ENCODE results near the gene ZFP1. TPM values are rescaled to one million over a fixed set of nuclear protein-coding genes. Genes with fewer than 3 reads are reported as not detected.

Gene ZFP1
- total and polyA plus RNA-seq, 2 experiments from 2014 or later, result 4.8 to 12.5 TPM

- no peak overlapping the region for H3K27ac Mint-ChIP-seq
- H3K4me3 Mint-ChIP-seq, result no peak overlapping the region
- Histone ChIP-seq H3K4me2 (0 out of 2 replicates have a peak overlapping the region, but pooled peaks have one; percentile 4), H2AFZ (no peak overlapping the region), H3K36me3 (ENCODE audit: insufficient read depth) (peaks cover 10% of the 10 kb centered on the region), H3K27ac (ENCODE audit: low read depth) (peak overlapping the region; percentile 78), H4K20me1 (replicated peaks; ENCODE audit: insufficient read depth) (no peaks in the 10 kb centered on the region), H3K27me3 (ENCODE audit: insufficient read depth) (no peaks in the 10 kb centered on the region), H3K9me2 (ENCODE audit: insufficient read depth) (no peaks in the 10 kb centered on the region), H3K79me2 (replicated peaks; ENCODE audit: insufficient read depth) (no peaks in the 10 kb centered on the region), H3K4me1 (ENCODE audit: insufficient read depth) (peaks cover 32% of the 10 kb centered on the region), H3F3A (replicated peaks; ENCODE audit: low read depth) (no peaks in the 10 kb centered on the region), H3K4me3 (no peak overlapping the region)
- peaks cover 3% of the 10 kb centered on the region for H3K27me3 Mint-ChIP-seq (ENCODE audit: insufficient read depth, low read depth, poor library complexity)
- no peak for ATAC-seq
- peaks cover 28% of the 10 kb centered on the region for H3K4me1 Mint-ChIP-seq
- peaks cover 26% of the 10 kb centered on the region; the same call in 2 of the 3 replicates for H3K36me3 Mint-ChIP-seq (ENCODE audit: low read depth)
- DNase-seq (ENCODE audit: low spot score), result no peak
- H3K9me3 Mint-ChIP-seq, result peaks cover 54% of the 10 kb centered on the region
- TF ChIP-seq, protein P1, sequence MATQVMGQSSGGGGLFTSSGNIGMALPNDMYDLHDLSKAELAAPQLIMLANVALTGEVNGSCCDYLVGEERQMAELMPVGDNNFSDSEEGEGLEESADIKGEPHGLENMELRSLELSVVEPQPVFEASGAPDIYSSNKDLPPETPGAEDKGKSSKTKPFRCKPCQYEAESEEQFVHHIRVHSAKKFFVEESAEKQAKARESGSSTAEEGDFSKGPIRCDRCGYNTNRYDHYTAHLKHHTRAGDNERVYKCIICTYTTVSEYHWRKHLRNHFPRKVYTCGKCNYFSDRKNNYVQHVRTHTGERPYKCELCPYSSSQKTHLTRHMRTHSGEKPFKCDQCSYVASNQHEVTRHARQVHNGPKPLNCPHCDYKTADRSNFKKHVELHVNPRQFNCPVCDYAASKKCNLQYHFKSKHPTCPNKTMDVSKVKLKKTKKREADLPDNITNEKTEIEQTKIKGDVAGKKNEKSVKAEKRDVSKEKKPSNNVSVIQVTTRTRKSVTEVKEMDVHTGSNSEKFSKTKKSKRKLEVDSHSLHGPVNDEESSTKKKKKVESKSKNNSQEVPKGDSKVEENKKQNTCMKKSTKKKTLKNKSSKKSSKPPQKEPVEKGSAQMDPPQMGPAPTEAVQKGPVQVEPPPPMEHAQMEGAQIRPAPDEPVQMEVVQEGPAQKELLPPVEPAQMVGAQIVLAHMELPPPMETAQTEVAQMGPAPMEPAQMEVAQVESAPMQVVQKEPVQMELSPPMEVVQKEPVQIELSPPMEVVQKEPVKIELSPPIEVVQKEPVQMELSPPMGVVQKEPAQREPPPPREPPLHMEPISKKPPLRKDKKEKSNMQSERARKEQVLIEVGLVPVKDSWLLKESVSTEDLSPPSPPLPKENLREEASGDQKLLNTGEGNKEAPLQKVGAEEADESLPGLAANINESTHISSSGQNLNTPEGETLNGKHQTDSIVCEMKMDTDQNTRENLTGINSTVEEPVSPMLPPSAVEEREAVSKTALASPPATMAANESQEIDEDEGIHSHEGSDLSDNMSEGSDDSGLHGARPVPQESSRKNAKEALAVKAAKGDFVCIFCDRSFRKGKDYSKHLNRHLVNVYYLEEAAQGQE (IDR thresholded peaks at IDR 0.05; ENCODE audit: unreplicated experiment), result no peak
- no peak for TF ChIP-seq ZNF331 (CRISPR knock-in tag; IDR thresholded peaks at IDR 0.05; ENCODE audit: low read depth)
These were observed 28.1 kb upstream of the ZFP1 start for GRCh38 chr16:75120253-75120652.

GRCh38 chr16:75121949-75122568, 26.3 kb upstream of the ZFP1 start:
- H3K4me3 ChIP-seq, result no peak overlapping the region
- peaks cover 10% of the 10 kb centered on the region for H3K36me3 ChIP-seq (ENCODE audit: insufficient read depth)
- H3K4me1 ChIP-seq (ENCODE audit: insufficient read depth), result peaks cover 22% of the 10 kb centered on the region
- no peaks in the 10 kb centered on the region for H3F3A ChIP-seq (replicated peaks; ENCODE audit: low read depth)
- Mint-ChIP-seq H3K9me3 (peaks cover 59% of the 10 kb centered on the region), H3K27ac (no peak overlapping the region), H3K4me1 (peaks cover 17% of the 10 kb centered on the region), H3K4me3 (no peak overlapping the region), H3K36me3 (ENCODE audit: low read depth) (peaks cover 23% of the 10 kb centered on the region; the same call in 2 of the 3 replicates), H3K27me3 (ENCODE audit: insufficient read depth, low read depth, poor library complexity) (peaks cover 2% of the 10 kb centered on the region)
- no peaks in the 10 kb centered on the region for H4K20me1 ChIP-seq (replicated peaks; ENCODE audit: insufficient read depth)
- H3K9me2 ChIP-seq (ENCODE audit: insufficient read depth), result no peaks in the 10 kb centered on the region
- no peaks in the 10 kb centered on the region for H3K79me2 ChIP-seq (replicated peaks; ENCODE audit: insufficient read depth)
- no peak overlapping the region for H3K27ac ChIP-seq (ENCODE audit: low read depth)
- ATAC-seq (no peak), DNase-seq (ENCODE audit: low spot score) (no peak)
- no peak overlapping the region for H2AFZ ChIP-seq
- H3K27me3 ChIP-seq (ENCODE audit: insufficient read depth), result no peaks in the 10 kb centered on the region
- no peak overlapping the region for H3K4me2 ChIP-seq
- TF ChIP-seq POLR2AphosphoS5 (IDR thresholded peaks at IDR 0.05; ENCODE audit: low read depth), result no peak
- TF ChIP-seq ZNF114 (CRISPR knock-in tag; IDR thresholded peaks at IDR 0.05), result no peak
- TF ChIP-seq CTCF (conservative IDR thresholded peaks at IDR 0.05; ENCODE audit: low read depth in 2 of 2), result no peak
- no peak for TF ChIP-seq EZH2 (IDR thresholded peaks at IDR 0.05; ENCODE audit: low read depth, unreplicated experiment)
- TF ChIP-seq, protein P1 (IDR thresholded peaks at IDR 0.05; ENCODE audit: unreplicated experiment), result no peak
- TF ChIP-seq EZH2phosphoT487 (IDR thresholded peaks at IDR 0.05; ENCODE audit: unreplicated experiment), result no peak
